ENCODE measurements around the gene SPOCK1.

GRCh38 chr5:137223324-137224295 lies 275.5 kb downstream of the SPOCK1 start:
- TF ChIP-seq CTCF (conservative IDR thresholded peaks at IDR 0.05; ENCODE audit: low read depth, low read length) (no peak), EZH2 (IDR thresholded peaks at IDR 0.05; ENCODE audit: low read length, unreplicated experiment) (no peak)
